Stimulated activated CD8-positive, alpha-beta memory T cell treated with anti-CD3 and anti-CD28 coated beads, Interleukin-12 subunit alpha, Interleukin-12 subunit beta, amount 100 ng/mL, for 1 hour (primary cell): ENCODE results near the gene TMC6.
"Not testable (repeated sequence)": the region's sequence is repeated elsewhere in the genome, so short reads cannot be mapped to it uniquely, and the experiment has no call there.

Experiments used
- DNase-seq: peaks from one replicate; pipeline ENCODE4 v3.0.0-alpha.2; 2020; ENCODE audit warnings: low read depth

Gene TMC6

GRCh38 chr17:78159575-78160158 is 31.1 kb upstream of the TMC6 start:
- DNase-seq, result no peak

- no peak for DNase-seq
Measured at GRCh38 chr17:78154903-78155811, 26.6 kb upstream of the TMC6 start.

GRCh38 chr17:78151514-78152008 is 23.0 kb upstream of the TMC6 start:
- no peak for DNase-seq

- no peak for DNase-seq
Measured at GRCh38 chr17:78148286-78149016, 19.9 kb upstream of the TMC6 start.

GRCh38 chr17:78147315-78147998 is 18.9 kb upstream of the TMC6 start:
- no peak for DNase-seq

GRCh38 chr17:78146881-78147280 is 18.3 kb upstream of the TMC6 start:
- no peak for DNase-seq

- no peak for DNase-seq
Measured at GRCh38 chr17:78146471-78146869, 17.9 kb upstream of the TMC6 start.

GRCh38 chr17:78144736-78145641 is 16.4 kb upstream of the TMC6 start:
- DNase-seq, result no peak

- no peak for DNase-seq
Measured at GRCh38 chr17:78144147-78144719, 15.7 kb upstream of the TMC6 start.

- DNase-seq, result no peak
Measured at GRCh38 chr17:78143214-78144146, 14.9 kb upstream of the TMC6 start.

GRCh38 chr17:78142119-78142861 is 13.7 kb upstream of the TMC6 start:
- DNase-seq, result no peak

GRCh38 chr17:78141437-78142118 is 13.0 kb upstream of the TMC6 start:
- no peak for DNase-seq

- DNase-seq, result peak; percentile 82
Measured at GRCh38 chr17:78140169-78141051, 11.9 kb upstream of the TMC6 start.

GRCh38 chr17:78139861-78140168 is 11.3 kb upstream of the TMC6 start:
- not testable (repeated sequence) for DNase-seq

- no peak for DNase-seq
Measured at GRCh38 chr17:78138204-78139060, 9.9 kb upstream of the TMC6 start.
